Erythroblast (primary cell): ENCODE data around the gene PRRG4.

Experiments
- GATA1 ChIP-seq: IDR thresholded peaks from 2 replicates; pipeline ENCODE4 v1.6.1; 2011; ENCODE audit warnings: low read depth, mild to moderate bottlenecking, control low read depth, low read length, moderate library complexity
- POLR2A ChIP-seq: IDR thresholded peaks from 2 replicates; pipeline ENCODE4 v1.6.1; 2011; ENCODE audit warnings: mild to moderate bottlenecking, low read length

GRCh38 chr11:32794439-32794838, 35.3 kb upstream of the PRRG4 start, which contains the start of gene CCDC73:
- no peak for TF ChIP-seq POLR2A
- no peak for TF ChIP-seq GATA1
